Rectal smooth muscle tissue (tissue), 1 donor: Measurements from ENCODE around the gene KLHL7.
"Not testable (repeated sequence)": the region's sequence is repeated elsewhere in the genome, so short reads cannot be mapped to it uniquely, and the experiment has no call there.

ENCODE experiments used
- H3K27ac ChIP-seq: one replicate; pipeline ENCODE4 v1.7.0; 2013; ENCODE audit warnings: low read depth, low read length, inconsistent platforms
- H3K27me3 ChIP-seq: one replicate; pipeline ENCODE4 v1.7.0; 2013; ENCODE audit warnings: low read length; ENCODE audit not compliant: control insufficient read depth, insufficient read depth
- H3K36me3 ChIP-seq: one replicate; pipeline ENCODE4 v1.7.0; 2013; ENCODE audit warnings: low read length; ENCODE audit not compliant: control insufficient read depth, insufficient read depth
- H3K4me1 ChIP-seq: one replicate; pipeline ENCODE4 v1.7.0; 2013; ENCODE audit warnings: low read length; ENCODE audit not compliant: control insufficient read depth, insufficient read depth
- H3K4me3 ChIP-seq: one replicate; pipeline ENCODE4 v1.7.0; 2013; ENCODE audit warnings: low read length
- H3K9ac ChIP-seq: one replicate; pipeline ENCODE4 v1.7.0; 2013; ENCODE audit warnings: low read length

Gene KLHL7

GRCh38 chr7:23212841-23213240 is 107.3 kb downstream of the KLHL7 start:
- H3K4me3 ChIP-seq, result no peak overlapping the region
- H3K36me3 ChIP-seq, result no peaks in the 10 kb centered on the region
- no peak overlapping the region for H3K27ac ChIP-seq
- no peak overlapping the region for H3K9ac ChIP-seq
- no peaks in the 10 kb centered on the region for H3K27me3 ChIP-seq
- no peaks in the 10 kb centered on the region for H3K4me1 ChIP-seq

- no peak overlapping the region for H3K9ac ChIP-seq
- no peak overlapping the region for H3K27ac ChIP-seq
- no peaks in the 10 kb centered on the region for H3K36me3 ChIP-seq
Measured at GRCh38 chr7:23213755-23214154, 108.2 kb downstream of the KLHL7 start.

GRCh38 chr7:23214423-23214822 is 108.8 kb downstream of the KLHL7 start:
- no peak overlapping the region for H3K4me3 ChIP-seq
- no peaks in the 10 kb centered on the region for H3K36me3 ChIP-seq
- H3K27ac ChIP-seq, result no peak overlapping the region
- no peak overlapping the region for H3K9ac ChIP-seq
- H3K4me1 ChIP-seq, result no peaks in the 10 kb centered on the region
- no peaks in the 10 kb centered on the region for H3K27me3 ChIP-seq

More at GRCh38 chr7:23213755-23214154, 108.2 kb downstream of the KLHL7 start:
- H3K4me3 ChIP-seq, result no peak overlapping the region
- H3K4me1 ChIP-seq, result no peaks in the 10 kb centered on the region
- no peaks in the 10 kb centered on the region for H3K27me3 ChIP-seq

- Histone ChIP-seq H3K27me3 (no peaks in the 10 kb centered on the region), H3K4me3 (no peak overlapping the region), H3K27ac (no peak overlapping the region), H3K4me1 (no peaks in the 10 kb centered on the region), H3K9ac (no peak overlapping the region), H3K36me3 (no peaks in the 10 kb centered on the region)
Measured at GRCh38 chr7:23214938-23215337, 109.4 kb downstream of the KLHL7 start.

GRCh38 chr7:23216021-23216420 is 110.4 kb downstream of the KLHL7 start:
- H3K27ac ChIP-seq, result no peak overlapping the region

GRCh38 chr7:23218196-23218595 is 112.6 kb downstream of the KLHL7 start:
- Histone ChIP-seq H3K36me3 (no peaks in the 10 kb centered on the region), H3K27ac (no peak overlapping the region)

More at GRCh38 chr7:23216021-23216420, 110.4 kb downstream of the KLHL7 start:
- no peak overlapping the region for H3K9ac ChIP-seq
- no peaks in the 10 kb centered on the region for H3K36me3 ChIP-seq
- H3K4me1 ChIP-seq, result no peaks in the 10 kb centered on the region
- no peak overlapping the region for H3K4me3 ChIP-seq
- H3K27me3 ChIP-seq, result no peaks in the 10 kb centered on the region

GRCh38 chr7:23220690-23221305 is 115.2 kb downstream of the KLHL7 start:
- Histone ChIP-seq H3K36me3 (no peaks in the 10 kb centered on the region), H3K4me3 (no peak overlapping the region), H3K27me3 (no peaks in the 10 kb centered on the region), H3K27ac (no peak overlapping the region), H3K9ac (no peak overlapping the region), H3K4me1 (no peaks in the 10 kb centered on the region)

More at GRCh38 chr7:23218196-23218595, 112.6 kb downstream of the KLHL7 start:
- no peak overlapping the region for H3K4me3 ChIP-seq
- no peaks in the 10 kb centered on the region for H3K4me1 ChIP-seq
- H3K9ac ChIP-seq, result no peak overlapping the region
- no peaks in the 10 kb centered on the region for H3K27me3 ChIP-seq

GRCh38 chr7:23222439-23223030 is 117.0 kb downstream of the KLHL7 start:
- H3K27me3 ChIP-seq, result no peaks in the 10 kb centered on the region
- no peak overlapping the region for H3K9ac ChIP-seq
- no peak overlapping the region for H3K4me3 ChIP-seq
- H3K4me1 ChIP-seq, result no peaks in the 10 kb centered on the region
- H3K27ac ChIP-seq, result no peak overlapping the region
- H3K36me3 ChIP-seq, result no peaks in the 10 kb centered on the region

GRCh38 chr7:23224364-23224763 is 118.8 kb downstream of the KLHL7 start:
- not testable (repeated sequence) for H3K27ac ChIP-seq, H3K27me3 ChIP-seq, H3K9ac ChIP-seq, H3K4me3 ChIP-seq, H3K36me3 ChIP-seq, H3K4me1 ChIP-seq

GRCh38 chr7:23226844-23227450 is 121.4 kb downstream of the KLHL7 start:
- no peak overlapping the region for H3K27ac ChIP-seq
- no peaks in the 10 kb centered on the region for H3K4me1 ChIP-seq
- H3K4me3 ChIP-seq, result no peak overlapping the region
- no peaks in the 10 kb centered on the region for H3K36me3 ChIP-seq
- no peaks in the 10 kb centered on the region for H3K27me3 ChIP-seq
- no peak overlapping the region for H3K9ac ChIP-seq
